Thoracic aorta (tissue), 2 donors: ENCODE measurements around the gene IGSF1. TPM values are rescaled to one million over a fixed set of nuclear protein-coding genes. Genes with fewer than 3 reads are reported as not detected.

Source experiments
- ATAC-seq: fragments of 150-250 bp; one replicate; pipeline ENCODE4 v1.8.0; 2017; ENCODE audit warnings: low read depth; ENCODE audit not compliant: insufficient number of reproducible peaks, low FRiP score
- DNase-seq: peaks from one replicate; pipeline ENCODE4 v3.0.0-alpha.2; 2020; ENCODE audit warnings: low spot score
- H3K27ac ChIP-seq, 2 donors: fragments of 200-600 bp; sonication (generic); 1 replicate in 1 of 2; 2 replicates in 1 of 2; pipeline ENCODE4 v1.5.1; 2016; ENCODE audit warnings: mild to moderate bottlenecking in 2 of 2, moderate library complexity in 2 of 2
- H3K27me3 ChIP-seq: fragments of 200-600 bp; sonication (generic); replicated peaks from 2 replicates; pipeline ENCODE4 v1.6.0; 2016; ENCODE audit warnings: mild to moderate bottlenecking; ENCODE audit not compliant: insufficient read depth
- H3K36me3 ChIP-seq: fragments of 200-600 bp; sonication (generic); one replicate; pipeline ENCODE4 v1.5.1; 2016
- H3K4me1 ChIP-seq, 2 donors: fragments of 200-600 bp; sonication (generic); 1 replicate in 1 of 2; 2 replicates in 1 of 2; pipeline versions ENCODE4 v1.5.1 to v1.6.0; 2016; ENCODE audit warnings: low read depth in 2 of 2, mild to moderate bottlenecking in 1 of 2; ENCODE audit not compliant: control insufficient read depth in 1 of 2
- H3K4me3 ChIP-seq: fragments of 200-600 bp; sonication (generic); 2 replicates; pipeline ENCODE4 v1.5.1; 2016; ENCODE audit warnings: mild to moderate bottlenecking
- H3K9me3 ChIP-seq: fragments of 200-600 bp; sonication (generic); 2 replicates; pipeline ENCODE4 v1.5.1; 2016
- CTCF ChIP-seq: fragments of 200-600 bp; sonication (generic); IDR thresholded peaks from one replicate; pipeline ENCODE4 v1.5.1; 2019; ENCODE audit warnings: antibody characterized with exemption
- total RNA-seq, 2 donors: library from RNA; depleted of rRNA; stranded (reverse); fragments of >200 nt; gene quantifications; one replicate each; pipeline versions ENCODE4 v1.1.0 to v1.2.3, GENCODE V29; 2016

IGSF1 gene
- total RNA-seq, 2 donors from 2014 or later = 1.2 to 8.4 TPM

- no peak for DNase-seq
- Histone ChIP-seq H3K9me3 (no peaks in the 10 kb centered on the region), H3K4me1 (no peaks in the 10 kb centered on the region), H3K27me3 (no peaks in the 10 kb centered on the region), H3K4me3 (no peak overlapping the region), H3K36me3 (no peaks in the 10 kb centered on the region), H3K27ac (no peak overlapping the region)
- ATAC-seq = no peak
- TF ChIP-seq CTCF = no peak
Observed at GRCh38 chrX:131288188-131288587, 918 bp downstream of the IGSF1 start.

GRCh38 chrX:131287560-131288179, 1.4 kb downstream of the IGSF1 start:
- no peak for TF ChIP-seq CTCF
- H3K4me3 ChIP-seq = no peak overlapping the region
- DNase-seq (no peak), ATAC-seq (no peak)
- H3K36me3 ChIP-seq = no peaks in the 10 kb centered on the region
- H3K9me3 ChIP-seq = no peaks in the 10 kb centered on the region
- no peak overlapping the region for H3K27ac ChIP-seq
- H3K27me3 ChIP-seq = no peaks in the 10 kb centered on the region
- H3K4me1 ChIP-seq = no peaks in the 10 kb centered on the region

GRCh38 chrX:131279617-131280016, 9.5 kb downstream of the IGSF1 start:
- no peaks in the 10 kb centered on the region for H3K36me3 ChIP-seq
- ATAC-seq = no peak
- TF ChIP-seq CTCF = no peak
- no peak overlapping the region for H3K27ac ChIP-seq
- no peaks in the 10 kb centered on the region for H3K27me3 ChIP-seq
- no peaks in the 10 kb centered on the region for H3K9me3 ChIP-seq
- H3K4me1 ChIP-seq = no peaks in the 10 kb centered on the region
- DNase-seq = no peak
- no peak overlapping the region for H3K4me3 ChIP-seq

- DNase-seq (no peak), ATAC-seq (no peak)
- no peaks in the 10 kb centered on the region for H3K27me3 ChIP-seq
- no peaks in the 10 kb centered on the region for H3K9me3 ChIP-seq
- H3K27ac ChIP-seq = no peak overlapping the region
- no peak for TF ChIP-seq CTCF
- no peaks in the 10 kb centered on the region for H3K36me3 ChIP-seq
- no peak overlapping the region for H3K4me3 ChIP-seq
- H3K4me1 ChIP-seq = no peaks in the 10 kb centered on the region
Observed at GRCh38 chrX:131279197-131279596, 9.9 kb downstream of the IGSF1 start.

GRCh38 chrX:131277543-131278136, 11.5 kb downstream of the IGSF1 start:
- ATAC-seq = no peak
- no peaks in the 10 kb centered on the region for H3K4me1 ChIP-seq
- DNase-seq = no peak
- H3K36me3 ChIP-seq = no peaks in the 10 kb centered on the region
- no peak overlapping the region for H3K4me3 ChIP-seq
- H3K9me3 ChIP-seq = no peaks in the 10 kb centered on the region
- H3K27ac ChIP-seq = no peak overlapping the region
- H3K27me3 ChIP-seq = no peaks in the 10 kb centered on the region
- no peak for TF ChIP-seq CTCF
